ENCODE measurements around the gene RPLP2.

The RPLP2 gene

DNA sequence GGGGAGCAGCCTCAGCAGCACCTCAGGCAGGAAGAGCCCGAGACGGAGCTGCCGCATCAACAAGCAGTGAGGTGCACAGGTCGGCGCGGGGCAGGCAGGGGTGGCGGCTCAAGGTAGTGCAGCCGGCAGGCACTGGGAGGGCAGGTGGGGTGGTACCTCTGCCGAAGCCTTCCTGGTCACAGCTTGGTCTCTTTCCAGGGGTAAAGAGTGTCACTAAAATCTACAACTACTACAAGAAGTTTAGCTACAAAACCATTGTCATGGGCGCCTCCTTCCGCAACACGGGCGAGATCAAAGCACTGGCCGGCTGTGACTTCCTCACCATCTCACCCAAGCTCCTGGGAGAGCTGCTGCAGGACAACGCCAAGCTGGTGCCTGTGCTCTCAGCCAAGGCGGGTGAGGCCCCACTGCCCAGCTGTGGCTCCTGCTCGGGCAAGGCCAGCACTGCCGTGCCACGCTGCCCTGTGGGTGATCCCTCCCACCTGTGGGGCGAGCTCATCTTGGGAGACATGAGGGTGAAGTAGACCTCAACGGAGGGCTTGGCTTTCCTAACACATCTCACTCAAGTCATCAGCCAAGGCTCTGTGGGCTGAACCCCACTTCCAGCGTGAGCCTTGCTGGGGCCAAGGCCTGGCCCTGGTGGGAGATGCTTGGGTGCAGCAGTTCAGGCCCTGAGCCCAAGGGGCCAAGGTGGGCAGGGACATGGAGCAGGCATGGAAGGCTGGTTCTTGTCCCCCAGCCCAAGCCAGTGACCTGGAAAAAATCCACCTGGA, 46.0 kb upstream of the RPLP2 start:
- TF ChIP-seq CTCF (IDR thresholded peaks at IDR 0.05; ENCODE audit: insufficient read depth, low read length, poor library complexity, severe bottlenecking) = no peak
- Histone ChIP-seq H3K36me3 (ENCODE audit: control insufficient read depth, insufficient read depth, low read length) (peaks cover 43% of the 10 kb centered on the region), H3K27me3 (replicated peaks; ENCODE audit: control insufficient read depth, insufficient read depth, low read length) (no peaks in the 10 kb centered on the region), H3K4me3 (replicated peaks; ENCODE audit: low read depth, low read length) (no peak overlapping the region)
- DNase-seq (ENCODE audit: extremely low read depth, insufficient read length) = no peak

DNA sequence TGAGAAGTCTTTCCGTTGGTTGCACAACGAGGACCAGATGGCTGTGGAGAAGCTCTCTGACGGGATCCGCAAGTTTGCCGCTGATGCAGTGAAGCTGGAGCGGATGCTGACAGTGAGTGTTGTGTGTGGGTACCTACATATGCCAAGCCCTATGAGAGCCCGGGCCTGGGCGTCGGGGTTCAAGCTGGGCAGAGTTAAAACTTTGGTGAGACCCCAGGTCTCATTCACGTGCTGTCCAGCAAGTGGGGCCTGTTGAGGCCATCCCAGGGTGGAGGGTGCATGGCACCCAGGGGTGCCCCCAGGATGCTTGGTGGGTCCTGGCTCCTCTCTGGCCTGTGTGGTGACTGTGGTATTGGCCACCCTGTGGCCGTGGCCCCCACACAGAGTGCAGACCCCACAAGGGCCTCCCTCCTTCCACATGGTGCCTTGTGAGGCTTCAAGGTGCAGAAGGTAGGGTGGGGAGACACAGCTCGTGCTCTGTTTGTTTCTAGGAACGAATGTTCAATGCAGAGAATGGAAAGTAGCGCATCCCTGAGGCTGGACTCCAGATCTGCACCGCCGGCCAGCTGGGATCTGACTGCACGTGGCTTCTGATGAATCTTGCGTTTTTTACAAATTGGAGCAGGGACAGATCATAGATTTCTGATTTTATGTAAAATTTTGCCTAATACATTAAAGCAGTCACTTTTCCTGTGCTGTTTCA, 45.3 kb upstream of the RPLP2 start:
- Histone ChIP-seq H3K27me3 (replicated peaks; ENCODE audit: control insufficient read depth, insufficient read depth, low read length) (no peaks in the 10 kb centered on the region), H3K4me3 (replicated peaks; ENCODE audit: low read depth, low read length) (no peak overlapping the region), H3K36me3 (ENCODE audit: control insufficient read depth, insufficient read depth, low read length) (peaks cover 43% of the 10 kb centered on the region)
- no peak for TF ChIP-seq CTCF (IDR thresholded peaks at IDR 0.05; ENCODE audit: insufficient read depth, low read length, poor library complexity, severe bottlenecking)
- DNase-seq (ENCODE audit: extremely low read depth, insufficient read length) = no peak

DNA sequence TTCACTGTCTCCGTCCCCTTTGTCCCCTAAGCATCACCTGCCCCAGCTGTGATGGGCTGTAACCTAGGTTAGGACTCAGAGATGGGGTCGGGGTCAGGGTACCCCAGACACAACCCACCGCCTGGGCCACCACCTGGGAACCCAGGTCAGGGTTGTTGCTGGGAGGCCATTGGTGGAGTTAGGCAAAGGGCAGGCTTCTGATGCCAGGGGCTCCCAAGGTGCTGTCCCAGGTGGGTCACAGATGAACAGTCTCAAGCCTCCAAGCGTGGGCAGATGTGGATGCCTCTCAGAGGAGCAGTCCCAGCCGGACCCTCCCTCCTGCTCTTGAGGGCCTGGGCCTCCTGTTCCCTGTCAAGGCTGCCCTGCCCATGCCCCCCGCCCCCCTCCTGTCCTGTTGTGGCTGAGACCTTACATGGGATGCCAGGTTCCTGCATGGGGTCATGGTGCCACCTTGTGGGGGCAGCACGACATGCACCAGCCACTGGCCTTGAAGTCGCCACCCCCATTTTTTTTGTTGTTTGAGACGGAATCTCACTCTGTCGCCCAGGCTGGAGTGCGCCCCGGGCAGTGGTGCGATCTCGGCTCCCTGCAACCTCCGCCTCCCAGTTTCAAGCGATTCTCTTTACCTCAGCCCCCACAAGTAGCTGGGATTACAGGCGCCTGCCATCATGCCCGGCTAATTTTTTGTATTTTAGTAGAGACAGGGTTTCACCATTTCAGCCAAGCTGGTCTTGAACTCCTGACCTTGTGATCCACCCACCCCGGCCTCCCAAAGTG, 44.6 kb upstream of the RPLP2 start:
- DNase-seq (ENCODE audit: extremely low read depth, insufficient read length) = no peak
- H3K27me3 ChIP-seq (replicated peaks; ENCODE audit: control insufficient read depth, insufficient read depth, low read length) = no peaks in the 10 kb centered on the region
- H3K4me3 ChIP-seq (replicated peaks; ENCODE audit: low read depth, low read length) = no peak overlapping the region
- H3K36me3 ChIP-seq (ENCODE audit: control insufficient read depth, insufficient read depth, low read length) = peaks cover 40% of the 10 kb centered on the region
- peak; percentile 71 for TF ChIP-seq CTCF (IDR thresholded peaks at IDR 0.05; ENCODE audit: insufficient read depth, low read length, poor library complexity, severe bottlenecking)

GRCh38 chr11:765802-766091, 44.0 kb upstream of the RPLP2 start:
- H3K36me3 ChIP-seq (ENCODE audit: control insufficient read depth, insufficient read depth, low read length) = peaks cover 40% of the 10 kb centered on the region
- TF ChIP-seq CTCF (IDR thresholded peaks at IDR 0.05; ENCODE audit: insufficient read depth, low read length, poor library complexity, severe bottlenecking) = no peak
- H3K4me3 ChIP-seq (replicated peaks; ENCODE audit: low read depth, low read length) = no peak overlapping the region
- DNase-seq (ENCODE audit: extremely low read depth, insufficient read length) = no peak
- no peaks in the 10 kb centered on the region for H3K27me3 ChIP-seq (replicated peaks; ENCODE audit: control insufficient read depth, insufficient read depth, low read length)

DNA sequence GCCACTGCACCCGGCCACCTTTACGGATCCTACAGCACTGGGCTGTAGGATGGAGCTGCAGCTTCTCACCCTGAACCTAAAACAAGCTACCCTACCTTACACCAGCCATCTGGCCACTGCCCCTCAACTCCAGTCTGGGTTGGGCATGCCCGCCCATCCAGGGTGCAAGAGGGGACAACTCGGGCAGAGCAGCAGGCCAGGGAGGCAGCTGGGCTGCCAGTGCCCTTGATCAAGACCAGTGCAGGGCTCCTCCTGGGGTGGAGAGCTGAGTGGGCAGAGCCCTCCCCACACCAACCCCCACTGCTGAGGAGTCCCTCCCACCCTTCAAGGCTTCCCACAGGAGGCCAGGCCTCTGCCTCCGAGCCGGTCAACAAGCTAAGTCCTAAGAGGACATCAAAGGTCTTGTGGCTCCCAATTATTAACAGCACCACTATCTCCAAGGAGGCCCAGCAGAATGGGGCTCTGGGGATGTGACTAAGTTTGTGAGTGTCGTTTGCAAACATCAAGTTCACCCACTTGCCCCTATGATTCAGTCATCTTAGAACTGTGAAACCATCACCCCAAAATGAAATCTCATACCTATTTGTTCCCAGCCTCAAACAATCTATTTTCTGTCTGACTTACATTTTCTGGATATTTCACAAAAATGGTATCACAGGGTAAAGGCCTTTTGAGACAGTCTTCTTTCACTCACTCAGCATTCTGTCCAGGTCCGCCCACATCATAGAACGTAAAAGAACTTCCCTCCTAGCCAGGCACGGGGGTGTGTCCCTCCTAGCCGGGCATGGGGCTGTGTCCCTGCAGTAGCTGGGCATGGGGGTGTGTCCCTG, 43.4 kb upstream of the RPLP2 start:
- Histone ChIP-seq H3K4me3 (replicated peaks; ENCODE audit: low read depth, low read length) (no peak overlapping the region), H3K27me3 (replicated peaks; ENCODE audit: control insufficient read depth, insufficient read depth, low read length) (no peaks in the 10 kb centered on the region), H3K36me3 (ENCODE audit: control insufficient read depth, insufficient read depth, low read length) (peaks cover 43% of the 10 kb centered on the region)
- no peak for TF ChIP-seq CTCF (IDR thresholded peaks at IDR 0.05; ENCODE audit: insufficient read depth, low read length, poor library complexity, severe bottlenecking)
- no peak for DNase-seq (ENCODE audit: extremely low read depth, insufficient read length)
